IMR-90 (cell line): Measurements from ENCODE around the gene SNX27. TPM values are rescaled to one million over a fixed set of nuclear protein-coding genes. Genes with fewer than 3 reads are reported as not detected.
"Not testable (repeated sequence)": the region's sequence is repeated elsewhere in the genome, so short reads cannot be mapped to it uniquely, and the experiment has no call there.

ENCODE experiments used
- ATAC-seq: fragments of 200-7000 bp; cut with Tn5 transposase; 2 replicates; pipeline ENCODE4 v1.9.1; 2020; ENCODE audit warnings: low read depth, mild to moderate bottlenecking, moderate library complexity
- BruUV-seq: library from RNA; stranded (reverse); fragments of 400-500 nt; replicated peaks from 2 replicates; lab custom pipeline; 2021; lab: Mats Ljungman, UMichigan
- CTCF ChIA-PET: fragments of 300-600 bp; formaldehyde crosslinking; extraction: SDS; loops from one replicate; lab custom pipeline; 2021; ENCODE audit warnings: antibody characterized with exemption; lab: Yijun Ruan, JAX
- POLR2A ChIA-PET: fragments of 300-600 bp; sonication (Branson Sonifier 250); formaldehyde crosslinking; loops from one replicate; lab custom pipeline; 2022; ENCODE audit warnings: antibody characterized with exemption; ENCODE audit not compliant: unreplicated experiment; lab: Charles Lee
- DNase-seq: peaks from one replicate; pipeline ENCODE4 v3.0.0; 2013
- H2AFZ ChIP-seq: replicated peaks from 2 replicates; pipeline ENCODE3; 2013; ENCODE audit warnings: low read length, mild to moderate bottlenecking; ENCODE audit not compliant: poor library complexity
- H2AK5ac ChIP-seq: 2 replicates; pipeline ENCODE4 v1.6.1; 2013; ENCODE audit warnings: low read depth, low read length, inconsistent platforms
- H2AK9ac ChIP-seq: replicated peaks from 2 replicates; pipeline ENCODE3; 2013; ENCODE audit warnings: mild to moderate bottlenecking, low read depth, low read length, moderate library complexity; ENCODE audit not compliant: poor library complexity
- H2BK120ac ChIP-seq: 2 replicates; pipeline ENCODE4 v1.6.1; 2013; ENCODE audit warnings: low read depth, low read length, inconsistent platforms
- H2BK15ac ChIP-seq: 3 replicates; pipeline ENCODE4 v1.6.1; 2013; ENCODE audit warnings: low read depth, low read length, inconsistent platforms
- H2BK20ac ChIP-seq: 2 replicates; pipeline ENCODE4 v1.6.1; 2013; ENCODE audit warnings: low read depth, mild to moderate bottlenecking, inconsistent platforms, low read length, moderate library complexity
- H2BK5ac ChIP-seq: 2 replicates; pipeline ENCODE4 v1.6.1; 2013; ENCODE audit warnings: mild to moderate bottlenecking, low read depth, low read length, inconsistent platforms; ENCODE audit not compliant: poor library complexity, severe bottlenecking
- H3K14ac ChIP-seq: replicated peaks from 2 replicates; pipeline ENCODE4 v1.6.1; 2013; ENCODE audit warnings: low read depth, low read length, inconsistent platforms
- H3K18ac ChIP-seq: 2 replicates; pipeline ENCODE4 v1.6.1; 2013; ENCODE audit warnings: low read depth, low read length, control low read depth
- H3K23ac ChIP-seq: 2 replicates; pipeline ENCODE4 v1.6.1; 2013; ENCODE audit warnings: low read depth, low read length, inconsistent platforms
- H3K27ac ChIP-seq: 2 replicates; pipeline ENCODE4 v1.5.1; 2013; ENCODE audit warnings: mild to moderate bottlenecking, control low read depth, low read length; ENCODE audit not compliant: insufficient read depth
- H3K27me3 ChIP-seq: 2 replicates; pipeline ENCODE4 v1.6.1; 2013; ENCODE audit warnings: low read length; ENCODE audit not compliant: control insufficient read depth, insufficient read depth
- H3K36me3 ChIP-seq: 2 replicates; pipeline ENCODE4 v1.6.1; 2013; ENCODE audit warnings: low read length, mixed read lengths; ENCODE audit not compliant: control insufficient read depth, insufficient read depth
- H3K4ac ChIP-seq: 2 replicates; pipeline ENCODE4 v1.6.1; 2013; ENCODE audit warnings: low read depth, low read length, inconsistent platforms
- H3K4me1 ChIP-seq: 2 replicates; pipeline ENCODE4 v1.6.1; 2013; ENCODE audit warnings: low read length, mixed read lengths; ENCODE audit not compliant: control insufficient read depth, insufficient read depth
- H3K4me2 ChIP-seq: 2 replicates; pipeline ENCODE4 v1.6.1; 2013; ENCODE audit warnings: low read depth, mild to moderate bottlenecking, control low read depth, low read length, moderate library complexity
- H3K4me3 ChIP-seq: 2 replicates; pipeline ENCODE4 v1.5.1; 2013; ENCODE audit warnings: low read depth, mild to moderate bottlenecking, control low read depth, low read length, moderate library complexity; ENCODE audit not compliant: insufficient read depth
- H3K56ac ChIP-seq: 2 replicates; pipeline ENCODE4 v1.6.1; 2013; ENCODE audit warnings: low read length, inconsistent platforms; ENCODE audit not compliant: insufficient read depth; ENCODE audit errors: extremely low read depth
- H3K79me1 ChIP-seq, 2 experiments: 2 replicates each; pipeline ENCODE4 v1.6.1; 2013; ENCODE audit warnings: low read length in 2 of 2, inconsistent platforms in 1 of 2, low read depth in 1 of 2
- H3K9ac ChIP-seq: 2 replicates; pipeline ENCODE4 v1.6.1; 2013; ENCODE audit warnings: low read depth, low read length, control low read depth
- H3K9me1 ChIP-seq: 2 replicates; pipeline ENCODE4 v1.6.1; 2013; ENCODE audit warnings: low read length, inconsistent platforms; ENCODE audit not compliant: insufficient read depth
- H3K9me3 ChIP-seq: 2 replicates; pipeline ENCODE4 v1.6.1; 2013; ENCODE audit warnings: low read length; ENCODE audit not compliant: control insufficient read depth, insufficient read depth
- H4K20me1 ChIP-seq: 2 replicates; pipeline ENCODE4 v1.6.1; 2013; ENCODE audit warnings: low read length, inconsistent platforms; ENCODE audit not compliant: insufficient read depth
- H4K5ac ChIP-seq: 2 replicates; pipeline ENCODE4 v1.6.1; 2013; ENCODE audit warnings: mild to moderate bottlenecking, low read depth, low read length, control low read depth
- H4K8ac ChIP-seq, 2 experiments: 2 replicates each; pipeline ENCODE4 v1.6.1; 2013; ENCODE audit warnings: low read depth in 2 of 2, low read length in 2 of 2, control low read depth in 1 of 2, inconsistent platforms in 1 of 2
- H4K91ac ChIP-seq: 2 replicates; pipeline ENCODE4 v1.6.1; 2013; ENCODE audit warnings: low read depth, low read length, inconsistent platforms; ENCODE audit not compliant: insufficient read depth
- WGBS, 2 experiments: methylation state at CpG; one replicate each; pipeline versions ENCODE4 v1.1.5 to v1.1.7; 2013; ENCODE audit warnings: missing lambda C conversion rate in 2 of 2; ENCODE audit not compliant: insufficient read length in 1 of 2; ENCODE audit errors: extremely low coverage in 2 of 2; 5-methylcytosine and 5-hydroxymethylcytosine counted together
- dilution Hi-C: fragments of 300-500 bp; cut with HindIII; formaldehyde crosslinking; loops from one replicate; pipeline ENCODE4 v1.14.3; 2018; ENCODE audit warnings: low sequenced_read_pairs; ENCODE audit not compliant: unreplicated experiment
- in situ Hi-C: fragments of 300-500 bp; cut with MboI; formaldehyde crosslinking; loops from 3 replicates; pipeline ENCODE4 v1.14.3; 2019; ENCODE audit warnings: low sequenced_read_pairs, inconsistent platforms, mixed read lengths
- intact Hi-C: fragments of 100-400 bp; cut with micrococcal nuclease; formaldehyde crosslinking; loops from 2 replicates; pipeline ENCODE4 v1.10.0; 2022
- polyA plus RNA-seq, 3 experiments: library from polyadenylated mRNA; depleted of rRNA; stranded (reverse); fragments of >200 nt; gene quantifications; 2 replicates each; pipeline ENCODE4 v1.2.3, GENCODE V29; 2012; ENCODE audit warnings: low replicate concordance in 1 of 3
- total RNA-seq: library from RNA; depleted of rRNA; stranded (reverse); fragments of >200 nt; gene quantifications from 2 replicates; pipeline ENCODE4 v1.2.3, GENCODE V29; 2012

Gene SNX27
- total and polyA plus RNA-seq, 2 of the 4 experiments (the other 2 are of a cell fraction): 12.3 to 25.6 TPM

GRCh38 chr1:151670036-151670675 lies 58.3 kb downstream of the SNX27 start:
- H3K79me1 ChIP-seq, H3K4me2 ChIP-seq, H4K5ac ChIP-seq, DNase-seq, POLR2A ChIA-PET, BruUV-seq, H3K56ac ChIP-seq, H3K14ac ChIP-seq, H3K4me3 ChIP-seq, H2BK15ac ChIP-seq, H2BK120ac ChIP-seq, dilution Hi-C loops, H2AK5ac ChIP-seq, H4K91ac ChIP-seq, H3K9me1 ChIP-seq, H2BK5ac ChIP-seq, H3K4ac ChIP-seq, H2AFZ ChIP-seq, H3K23ac ChIP-seq, intact Hi-C loops, H4K8ac ChIP-seq, H3K4me1 ChIP-seq, H4K20me1 ChIP-seq, H3K27ac ChIP-seq, CTCF ChIA-PET, H3K36me3 ChIP-seq, ATAC-seq, H2BK20ac ChIP-seq, H2AK9ac ChIP-seq, in situ Hi-C loops, H3K27me3 ChIP-seq, H3K9me3 ChIP-seq, H3K9ac ChIP-seq, H3K18ac ChIP-seq: not testable (repeated sequence)
- no CpG with 5 or more reads among the region's 2 CpGs for WGBS, 2 experiments
